ENCODE data around the gene FNTB. TPM values are rescaled to one million over a fixed set of nuclear protein-coding genes. Genes with fewer than 3 reads are reported as not detected.

The FNTB gene
- total RNA-seq, 1 experiment from 2014 or later: 14.2 TPM

DNA sequence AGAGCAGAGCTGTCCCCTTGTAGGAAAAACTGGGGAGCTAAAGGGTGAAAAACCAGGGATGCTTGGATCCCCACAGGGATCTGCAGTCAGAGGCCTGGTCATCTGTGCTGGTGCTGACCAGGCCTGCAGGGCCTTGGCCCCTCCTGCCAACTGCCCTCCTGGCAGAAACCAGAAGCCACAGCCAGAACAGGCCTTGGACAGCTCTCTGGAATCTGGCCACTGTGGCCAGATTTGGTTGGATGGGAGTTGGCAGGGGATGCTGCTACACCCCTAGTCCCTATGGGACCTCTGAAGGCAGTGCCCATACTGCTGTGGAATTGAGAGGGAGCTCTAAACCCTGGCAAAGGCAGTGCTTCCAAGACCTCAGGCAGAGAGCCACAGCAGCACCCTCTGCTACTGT, 35.0 kb upstream of the FNTB start:
- Mint-ChIP-seq H3K4me3 (no peak overlapping the region), H3K27ac (no peak overlapping the region), H3K27me3 (ENCODE audit: low read depth) (no peaks in the 10 kb centered on the region), H3K4me1 (peaks cover 27% of the 10 kb centered on the region), H3K36me3 (peaks cover 23% of the 10 kb centered on the region), H3K9me3 (no peaks in the 10 kb centered on the region)
- ChIA-PET POLR2A (no interaction called here), CTCF (no interaction called here)
- TF ChIP-seq E2F1 (CRISPR knock-in tag; IDR thresholded peaks at IDR 0.05): no peak
- no peak for TF ChIP-seq JUN (CRISPR knock-in tag; IDR thresholded peaks at IDR 0.05)
- TF ChIP-seq, protein P1, sequence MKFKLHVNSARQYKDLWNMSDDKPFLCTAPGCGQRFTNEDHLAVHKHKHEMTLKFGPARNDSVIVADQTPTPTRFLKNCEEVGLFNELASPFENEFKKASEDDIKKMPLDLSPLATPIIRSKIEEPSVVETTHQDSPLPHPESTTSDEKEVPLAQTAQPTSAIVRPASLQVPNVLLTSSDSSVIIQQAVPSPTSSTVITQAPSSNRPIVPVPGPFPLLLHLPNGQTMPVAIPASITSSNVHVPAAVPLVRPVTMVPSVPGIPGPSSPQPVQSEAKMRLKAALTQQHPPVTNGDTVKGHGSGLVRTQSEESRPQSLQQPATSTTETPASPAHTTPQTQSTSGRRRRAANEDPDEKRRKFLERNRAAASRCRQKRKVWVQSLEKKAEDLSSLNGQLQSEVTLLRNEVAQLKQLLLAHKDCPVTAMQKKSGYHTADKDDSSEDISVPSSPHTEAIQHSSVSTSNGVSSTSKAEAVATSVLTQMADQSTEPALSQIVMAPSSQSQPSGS (CRISPR knock-in tag; IDR thresholded peaks at IDR 0.05; ENCODE audit: borderline replicate concordance, low read depth): no peak
- no peak for TF ChIP-seq NFATC4 (CRISPR knock-in tag; IDR thresholded peaks at IDR 0.05)
- TF ChIP-seq, protein P2, sequence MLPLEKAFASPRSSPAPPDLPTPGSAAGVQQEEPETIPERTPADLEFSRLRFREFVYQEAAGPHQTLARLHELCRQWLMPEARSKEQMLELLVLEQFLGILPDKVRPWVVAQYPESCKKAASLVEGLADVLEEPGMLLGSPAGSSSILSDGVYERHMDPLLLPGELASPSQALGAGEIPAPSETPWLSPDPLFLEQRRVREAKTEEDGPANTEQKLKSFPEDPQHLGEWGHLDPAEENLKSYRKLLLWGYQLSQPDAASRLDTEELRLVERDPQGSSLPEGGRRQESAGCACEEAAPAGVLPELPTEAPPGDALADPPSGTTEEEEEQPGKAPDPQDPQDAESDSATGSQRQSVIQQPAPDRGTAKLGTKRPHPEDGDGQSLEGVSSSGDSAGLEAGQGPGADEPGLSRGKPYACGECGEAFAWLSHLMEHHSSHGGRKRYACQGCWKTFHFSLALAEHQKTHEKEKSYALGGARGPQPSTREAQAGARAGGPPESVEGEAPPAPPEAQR (CRISPR knock-in tag; IDR thresholded peaks at IDR 0.05): no peak
- no peak for TF ChIP-seq ESRRA (CRISPR knock-in tag; IDR thresholded peaks at IDR 0.05; ENCODE audit: borderline replicate concordance)
- no peak for TF ChIP-seq ZNF317 (CRISPR knock-in tag; IDR thresholded peaks at IDR 0.05; ENCODE audit: borderline replicate concordance, low read depth)
- TF ChIP-seq ZBTB43 (CRISPR knock-in tag; IDR thresholded peaks at IDR 0.05): no peak
- TF ChIP-seq ZNF512 (CRISPR knock-in tag; IDR thresholded peaks at IDR 0.05; ENCODE audit: borderline replicate concordance): no peak
- TF ChIP-seq TP53 (CRISPR knock-in tag; IDR thresholded peaks at IDR 0.05): no peak
- ATAC-seq (no peak), DNase-seq (ENCODE audit: low spot score) (no peak)

GRCh38 chr14:64952598-64953309, 33.9 kb upstream of the FNTB start:
- Mint-ChIP-seq H3K9me3 (no peaks in the 10 kb centered on the region), H3K4me1 (peaks cover 37% of the 10 kb centered on the region), H3K4me3 (no peak overlapping the region), H3K27me3 (ENCODE audit: low read depth) (no peaks in the 10 kb centered on the region), H3K36me3 (peaks cover 23% of the 10 kb centered on the region), H3K27ac (no peak overlapping the region)
- CTCF ChIA-PET: interaction anchor here (0.7 to 2.0 kb wide), 14 partner anchors 8 to 188 kb away, joined by 4 to 22 read pairs (median 6); partner anchors contain the start of genes FNTB and GPX2
- DNase-seq (ENCODE audit: low spot score) (no peak), ATAC-seq (peak; percentile 76)
- POLR2A ChIA-PET: interaction anchor here (0.6 to 1.1 kb wide), 2 partner anchors 34 to 91 kb away, joined by 3 to 4 read pairs; no protein-coding TSS in a partner anchor
- no peak for TF ChIP-seq NFYB (CRISPR knock-in tag; conservative IDR thresholded peaks at IDR 0.05; ENCODE audit: low read depth)
- TF ChIP-seq PREB (CRISPR knock-in tag; IDR thresholded peaks at IDR 0.05; ENCODE audit: borderline replicate concordance): no peak
- TF ChIP-seq STAT6 (CRISPR knock-in tag; conservative IDR thresholded peaks at IDR 0.05; ENCODE audit: low read depth): no peak
- no peak for TF ChIP-seq ATF1 (CRISPR knock-in tag; IDR thresholded peaks at IDR 0.05)
- TF ChIP-seq ZNF263 (CRISPR knock-in tag; IDR thresholded peaks at IDR 0.05; ENCODE audit: low read depth): no peak
- no peak for TF ChIP-seq NR1H2 (CRISPR knock-in tag; IDR thresholded peaks at IDR 0.05)
- no peak for TF ChIP-seq OVOL2 (CRISPR knock-in tag; IDR thresholded peaks at IDR 0.05; ENCODE audit: borderline replicate concordance)
- no peak for TF ChIP-seq MXD4 (CRISPR knock-in tag; IDR thresholded peaks at IDR 0.05; ENCODE audit: borderline replicate concordance)
- TF ChIP-seq KAT7 (CRISPR knock-in tag; IDR thresholded peaks at IDR 0.05; ENCODE audit: borderline replicate concordance): no peak
- no peak for TF ChIP-seq NFE2L1 (CRISPR knock-in tag; IDR thresholded peaks at IDR 0.05)
- TF ChIP-seq CBFB (CRISPR knock-in tag; IDR thresholded peaks at IDR 0.05; ENCODE audit: low read depth): no peak
- no peak for TF ChIP-seq ZNF232 (CRISPR knock-in tag; IDR thresholded peaks at IDR 0.05)
- no peak for TF ChIP-seq JUN (CRISPR knock-in tag; IDR thresholded peaks at IDR 0.05)
- no peak for TF ChIP-seq SP1 (CRISPR knock-in tag; conservative IDR thresholded peaks at IDR 0.05)
- no peak for TF ChIP-seq NFATC4 (CRISPR knock-in tag; IDR thresholded peaks at IDR 0.05)
- TF ChIP-seq GRHL2 (CRISPR knock-in tag; IDR thresholded peaks at IDR 0.05; ENCODE audit: insufficient replicate concordance, severe bottlenecking): no peak
